GM18498 (cell line): ENCODE measurements around the gene BRF1.
"Not testable (repeated sequence)": the region's sequence is repeated elsewhere in the genome, so short reads cannot be mapped to it uniquely, and the experiment has no call there.

ENCODE experiments used
- ATAC-seq: cut with Tn5 transposase; IDR thresholded peaks from one replicate; pipeline ENCODE4 v1.9.1; 2021; ENCODE audit warnings: mild to moderate bottlenecking, moderate library complexity; ENCODE audit not compliant: unreplicated experiment

Gene BRF1

DNA sequence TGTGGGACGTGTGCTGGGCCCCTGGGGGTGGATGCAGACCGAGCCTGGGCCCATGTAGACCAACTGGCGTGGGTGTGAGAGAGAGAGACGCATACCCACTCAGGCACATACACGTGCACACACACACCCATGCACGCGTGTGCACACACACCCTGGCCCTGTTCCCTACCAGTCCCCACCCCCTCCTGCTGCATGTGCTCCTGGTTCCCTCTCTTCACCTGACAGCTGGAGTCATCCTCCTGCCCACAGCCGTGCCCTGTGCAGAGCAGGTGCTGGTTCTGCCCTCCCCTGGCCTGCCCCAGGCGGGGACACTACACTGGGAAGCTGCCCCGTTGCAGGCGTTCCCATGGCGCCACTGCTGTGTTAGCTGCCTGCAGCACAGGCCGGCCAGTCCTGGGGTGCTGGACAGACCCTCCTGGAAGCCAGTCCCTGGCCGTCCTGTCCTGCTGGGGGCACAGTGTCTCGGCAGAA is 32.3 kb upstream of the BRF1 start:
- ATAC-seq = no peak

DNA sequence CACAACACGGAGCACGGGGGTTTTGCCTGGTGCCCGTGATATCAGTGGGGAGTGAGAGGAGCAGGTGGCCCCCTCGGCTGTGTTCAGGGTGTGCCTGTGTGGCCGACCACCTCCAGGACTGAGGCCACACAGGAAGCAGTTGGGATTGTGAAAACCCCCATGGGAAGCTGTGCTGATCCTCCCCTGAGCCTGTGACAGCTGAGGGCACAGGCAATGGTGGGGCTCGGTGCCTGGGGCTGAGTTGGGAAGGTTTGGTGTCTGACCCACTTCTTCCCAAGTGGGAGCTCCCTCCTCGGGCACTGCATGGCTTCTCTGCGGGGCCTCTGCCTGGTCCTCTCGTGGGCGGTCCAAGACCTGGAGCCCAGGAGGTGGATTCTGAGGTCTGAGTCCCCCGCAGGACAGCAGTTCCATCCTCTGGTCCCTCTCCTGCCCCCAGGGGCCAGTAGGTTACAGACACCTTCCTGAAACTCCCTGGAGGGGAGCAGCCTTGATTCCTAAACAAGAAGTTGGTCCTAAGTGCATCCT is 31.6 kb upstream of the BRF1 start:
- ATAC-seq = no peak

- ATAC-seq = no peak
Observed at GRCh38 chr14:105331575-105332349, 31.0 kb upstream of the BRF1 start.

GRCh38 chr14:105330491-105330895 is 29.7 kb upstream of the BRF1 start:
- no peak for ATAC-seq

- no peak for ATAC-seq
Observed at GRCh38 chr14:105329411-105330150, 28.8 kb upstream of the BRF1 start.

DNA sequence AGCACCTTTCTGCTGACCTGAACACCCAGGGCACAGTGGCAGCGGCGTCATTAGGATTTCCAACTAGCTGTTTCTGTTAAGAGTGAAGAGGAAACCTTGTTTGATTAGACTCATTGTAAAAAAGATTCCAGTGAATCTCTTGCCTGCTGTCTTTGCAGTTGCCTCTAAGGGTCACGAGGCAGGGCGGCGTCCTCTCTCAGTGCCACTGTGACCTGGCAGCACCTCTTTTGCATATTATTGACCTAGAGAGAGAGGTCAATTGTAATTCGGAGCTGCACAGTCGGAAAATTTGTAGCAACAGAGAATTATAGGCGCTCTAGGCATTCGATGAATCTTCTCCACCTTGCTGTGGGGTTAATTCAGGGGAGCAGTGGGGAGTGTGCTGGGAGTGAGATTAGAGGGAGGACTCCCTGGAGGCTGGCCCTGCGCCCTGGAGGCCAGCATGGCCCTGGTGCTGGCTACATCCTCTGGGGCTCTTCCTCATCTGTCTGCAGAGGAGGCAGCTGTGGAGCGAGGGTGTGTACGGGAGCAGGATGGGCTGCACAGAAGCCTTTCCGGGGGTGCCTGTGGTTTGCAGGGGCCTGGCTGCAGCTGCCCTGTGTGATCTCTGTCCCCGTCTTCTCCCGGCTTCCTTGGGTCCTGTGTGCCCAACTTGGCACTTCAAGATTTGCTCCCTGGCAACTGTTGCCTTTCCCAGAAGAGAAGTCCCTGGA is 28.0 kb upstream of the BRF1 start:
- no peak for ATAC-seq

GRCh38 chr14:105328070-105328677 is 27.4 kb upstream of the BRF1 start:
- ATAC-seq = no peak

DNA sequence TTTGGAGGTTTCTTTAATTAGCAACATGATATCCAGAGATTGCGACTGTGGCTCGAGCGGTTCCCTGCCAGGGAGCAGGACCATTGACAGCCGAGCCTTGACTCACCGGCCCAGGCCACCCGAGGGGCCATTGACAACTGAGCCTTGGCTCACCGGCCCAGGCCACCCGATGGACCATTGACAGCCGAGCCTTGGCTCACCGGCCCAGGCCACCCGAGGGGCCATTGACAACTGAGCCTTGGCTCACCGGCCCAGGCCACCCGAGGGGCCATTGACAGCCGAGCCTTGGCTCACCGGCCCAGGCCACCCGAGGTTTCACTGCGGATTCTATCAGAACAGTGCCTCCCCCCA is 26.9 kb upstream of the BRF1 start:
- ATAC-seq = not testable (repeated sequence)

DNA sequence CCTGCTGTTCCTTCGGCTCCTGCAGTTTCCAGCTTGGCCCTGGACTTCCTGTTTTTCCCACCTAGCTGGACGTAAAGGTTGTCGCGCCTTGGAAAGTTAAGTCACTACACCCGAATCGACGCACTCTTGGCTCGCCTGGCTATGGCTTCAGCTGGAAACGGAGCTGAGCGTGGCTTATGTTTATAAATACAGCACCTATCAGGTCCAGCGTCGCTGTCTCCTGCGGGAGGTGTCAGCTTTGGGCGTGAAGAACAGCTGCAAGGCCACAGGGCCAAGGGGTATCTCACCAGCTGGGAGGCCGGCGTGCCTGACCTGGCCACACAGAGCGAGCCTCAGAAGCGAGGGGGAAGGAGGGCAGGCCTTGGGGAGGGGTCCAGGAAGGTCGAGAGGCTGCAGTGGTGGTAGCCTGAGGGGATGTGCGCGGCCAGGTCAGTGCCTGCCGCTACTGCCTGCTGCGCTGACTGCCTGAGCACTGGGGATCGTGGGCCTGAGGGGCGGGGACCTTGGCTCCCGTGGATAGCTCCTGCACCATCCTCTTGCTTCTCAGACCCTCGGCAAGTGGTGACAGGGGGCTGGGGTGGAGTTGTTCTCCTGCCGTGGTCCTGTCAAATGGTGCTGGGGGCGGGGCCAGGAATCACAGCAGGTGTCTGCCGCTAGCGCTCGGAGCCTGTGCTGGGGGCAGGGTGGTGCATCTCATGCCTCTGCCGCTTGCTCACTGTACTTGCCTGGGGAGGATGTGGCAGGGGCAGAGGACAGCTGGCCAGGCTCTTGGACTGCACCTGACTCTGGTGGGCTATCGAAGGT is 26.3 kb upstream of the BRF1 start:
- ATAC-seq = no peak

- no peak for ATAC-seq
Observed at GRCh38 chr14:105326568-105326867, 25.7 kb upstream of the BRF1 start.

- ATAC-seq = no peak
Observed at GRCh38 chr14:105325716-105326567, 25.1 kb upstream of the BRF1 start.

DNA sequence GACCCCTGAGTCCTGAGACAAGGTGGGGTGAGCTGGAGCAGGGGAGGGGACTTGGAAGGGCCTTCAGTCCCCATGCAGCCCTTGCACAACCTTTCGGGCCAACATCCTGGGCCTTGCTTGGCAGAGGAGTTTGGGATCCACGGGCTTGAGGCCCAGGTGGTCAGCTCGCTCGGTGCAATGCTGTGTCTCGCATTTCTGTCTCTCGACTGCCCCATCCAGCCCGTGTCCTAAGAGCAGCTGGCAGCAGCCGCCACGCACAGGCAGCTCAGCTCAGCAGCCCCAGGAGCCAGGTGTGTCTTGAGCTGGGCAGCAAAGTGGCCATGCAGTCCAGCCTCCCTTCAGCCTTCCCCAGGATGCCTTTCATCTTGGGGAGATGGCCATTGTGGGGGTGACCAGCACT is 24.5 kb upstream of the BRF1 start:
- no peak for ATAC-seq

- ATAC-seq = no peak
Observed at GRCh38 chr14:105324871-105325270, 24.1 kb upstream of the BRF1 start.

DNA sequence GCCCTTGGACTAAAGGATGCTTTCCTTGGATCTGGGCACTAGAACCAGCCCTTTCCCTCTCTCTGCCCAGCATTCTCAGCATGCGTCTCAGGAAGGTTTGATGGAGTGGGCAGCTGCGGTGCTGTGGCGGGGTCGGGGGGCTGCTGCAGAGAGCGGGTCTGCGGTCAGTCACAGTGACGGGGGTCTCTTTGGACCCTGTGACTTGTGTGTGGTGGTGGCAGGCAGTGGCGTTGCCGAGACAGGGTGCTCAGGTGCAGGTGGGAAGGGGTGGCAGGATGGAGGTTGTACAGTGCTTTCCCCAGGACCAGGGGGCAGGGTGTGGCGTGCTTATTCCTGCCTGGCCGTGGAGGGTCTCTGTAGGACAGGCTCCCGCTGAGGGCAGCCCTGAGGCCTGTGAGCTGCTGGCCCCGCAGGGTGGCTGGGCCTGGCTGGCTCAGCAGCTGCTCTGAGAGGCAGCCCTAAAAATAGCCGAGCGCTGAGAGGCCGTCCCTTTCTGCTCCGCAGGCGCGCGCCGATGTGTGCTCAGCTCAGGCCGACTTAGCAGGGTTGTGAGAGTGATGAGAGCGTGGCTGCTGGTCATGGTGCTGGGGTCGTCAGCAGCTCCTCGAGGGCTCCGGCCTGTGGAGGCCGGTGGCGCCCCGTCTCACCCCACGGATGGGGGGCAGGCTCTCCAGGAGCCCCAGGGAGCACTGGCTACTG is 23.4 kb upstream of the BRF1 start:
- no peak for ATAC-seq

DNA sequence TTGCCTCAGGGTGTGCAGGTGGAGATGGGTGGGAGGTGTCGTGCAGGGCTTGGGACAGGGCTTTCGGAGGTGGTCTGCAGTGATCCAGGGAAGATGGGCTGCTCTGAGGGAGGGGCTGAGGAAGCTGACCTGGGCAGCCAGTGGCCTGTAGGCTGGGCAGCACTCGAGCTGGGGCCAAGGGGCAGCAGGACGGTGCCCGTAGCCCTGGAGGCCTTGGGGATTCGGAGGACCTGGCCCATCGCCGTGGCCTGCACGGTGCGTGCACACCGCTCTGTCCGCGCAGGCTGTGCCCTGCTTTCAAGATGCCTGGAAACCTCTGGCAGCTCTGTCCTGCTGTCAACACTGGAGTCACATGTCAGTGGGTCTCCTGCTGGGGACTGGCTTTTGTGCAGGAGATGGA is 22.9 kb upstream of the BRF1 start:
- no peak for ATAC-seq

DNA sequence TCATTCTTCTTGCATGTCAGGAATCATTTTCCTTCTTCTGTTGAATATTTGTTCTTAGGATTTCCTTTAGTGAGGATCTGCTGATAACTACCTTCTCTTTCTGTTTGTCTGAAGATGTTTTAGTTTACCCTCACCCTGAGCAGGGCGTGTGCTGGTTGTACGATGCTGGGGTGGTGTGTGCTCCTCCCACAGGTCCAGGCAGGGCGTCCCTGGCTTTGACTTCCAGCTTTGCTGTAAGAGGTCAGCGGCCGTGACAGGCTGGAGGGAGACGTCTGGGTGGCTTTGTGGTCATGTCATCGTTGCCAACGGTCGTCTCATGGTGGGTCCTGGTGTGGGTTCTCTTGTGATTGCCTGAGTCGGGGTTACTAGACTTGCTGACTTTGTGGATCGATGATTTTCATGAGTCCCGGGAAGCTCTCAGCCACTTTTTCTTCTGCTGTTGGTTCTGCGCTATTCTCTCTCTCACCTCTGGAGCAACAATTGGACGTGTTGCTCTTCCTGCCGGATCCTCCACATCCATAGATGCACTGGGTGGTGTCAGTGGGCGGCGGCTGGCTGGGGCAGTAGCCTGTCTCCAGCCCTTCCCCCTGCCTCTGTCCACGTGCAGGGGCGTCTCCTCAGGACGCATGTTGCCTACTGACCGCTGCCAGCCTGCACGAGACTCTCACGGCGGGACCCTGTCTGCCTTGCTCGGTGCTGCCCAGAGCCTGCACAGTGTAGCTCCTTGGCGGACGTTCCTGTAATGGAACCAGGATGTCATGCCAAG is 22.2 kb upstream of the BRF1 start:
- no peak for ATAC-seq

- no peak for ATAC-seq
Observed at GRCh38 chr14:105317546-105317945, 16.7 kb upstream of the BRF1 start.

DNA sequence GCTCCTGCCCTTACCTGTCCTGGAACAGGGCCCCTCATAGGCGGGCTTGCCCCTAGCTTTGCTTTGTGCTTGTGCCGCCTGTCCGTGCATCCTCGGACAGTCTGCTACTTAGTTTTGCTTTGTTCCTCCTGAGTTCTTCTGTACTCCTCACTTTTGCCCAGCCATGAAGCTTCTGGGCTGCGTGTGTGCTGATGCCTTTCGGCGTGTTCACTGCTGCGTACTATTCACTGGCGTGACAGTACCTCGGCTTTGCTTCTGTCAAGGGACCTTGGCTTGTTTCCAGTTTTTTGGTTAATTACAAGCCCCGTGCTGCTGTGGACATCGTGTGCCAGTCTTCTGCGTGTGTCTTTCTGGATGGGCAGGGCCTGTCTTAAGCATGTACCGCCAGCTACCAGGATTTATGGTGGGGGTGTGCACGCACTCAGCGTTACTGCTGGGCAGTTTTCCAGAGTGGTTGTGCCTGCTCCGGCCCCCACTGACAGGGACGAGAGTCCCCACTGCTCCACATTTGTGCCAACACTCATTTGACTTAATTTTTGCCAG is 16.2 kb upstream of the BRF1 start:
- no peak for ATAC-seq
